Transverse colon (tissue), 4 donors: Measurements from ENCODE around the gene HSDL1.

ENCODE experiments used
- POLR2AphosphoS5 ChIP-seq, 3 donors: sonication (generic); formaldehyde crosslinking; IDR thresholded peaks; one replicate each; pipeline ENCODE4 v1.6.1; 2016; ENCODE audit warnings: antibody characterized with exemption in 3 of 3
- TF ChIP-seq, protein P1 (sequence below), 5 experiments: fragments of 200-600 bp in 3 of 5; fragments of 450-650 bp in 2 of 5; sonication (generic) in 3 of 5; IDR thresholded peaks; 1 replicate in 2 of 5; 2 replicates in 3 of 5; pipeline ENCODE4 v1.5.1; 2016 to 2017; ENCODE audit warnings: antibody characterized with exemption in 5 of 5, inconsistent platforms in 3 of 5, mild to moderate bottlenecking in 2 of 5, moderate library complexity in 1 of 5

GRCh38 chr16:84082110-84082509 is 62.9 kb downstream of the HSDL1 start:
- TF ChIP-seq, protein P1, sequence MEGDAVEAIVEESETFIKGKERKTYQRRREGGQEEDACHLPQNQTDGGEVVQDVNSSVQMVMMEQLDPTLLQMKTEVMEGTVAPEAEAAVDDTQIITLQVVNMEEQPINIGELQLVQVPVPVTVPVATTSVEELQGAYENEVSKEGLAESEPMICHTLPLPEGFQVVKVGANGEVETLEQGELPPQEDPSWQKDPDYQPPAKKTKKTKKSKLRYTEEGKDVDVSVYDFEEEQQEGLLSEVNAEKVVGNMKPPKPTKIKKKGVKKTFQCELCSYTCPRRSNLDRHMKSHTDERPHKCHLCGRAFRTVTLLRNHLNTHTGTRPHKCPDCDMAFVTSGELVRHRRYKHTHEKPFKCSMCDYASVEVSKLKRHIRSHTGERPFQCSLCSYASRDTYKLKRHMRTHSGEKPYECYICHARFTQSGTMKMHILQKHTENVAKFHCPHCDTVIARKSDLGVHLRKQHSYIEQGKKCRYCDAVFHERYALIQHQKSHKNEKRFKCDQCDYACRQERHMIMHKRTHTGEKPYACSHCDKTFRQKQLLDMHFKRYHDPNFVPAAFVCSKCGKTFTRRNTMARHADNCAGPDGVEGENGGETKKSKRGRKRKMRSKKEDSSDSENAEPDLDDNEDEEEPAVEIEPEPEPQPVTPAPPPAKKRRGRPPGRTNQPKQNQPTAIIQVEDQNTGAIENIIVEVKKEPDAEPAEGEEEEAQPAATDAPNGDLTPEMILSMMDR (IDR thresholded peaks at IDR 0.05) = no peak
- no peak for TF ChIP-seq POLR2AphosphoS5 (IDR thresholded peaks at IDR 0.05)
